A549 (cell line): ENCODE results near the gene UACA. TPM values are rescaled to one million over a fixed set of nuclear protein-coding genes. Genes with fewer than 3 reads are reported as not detected.

Experiments
- ATAC-seq, 2 experiments: fragments of 200-7000 bp in 1 of 2; fragments of >200 bp in 1 of 2; cut with Nextera tagmentation in 1 of 2; cut with Tn5 transposase in 1 of 2; 3 replicates each; pipeline versions ENCODE4 v1.8.0 to v1.9.1; 2018 to 2020; ENCODE audit warnings: mild to moderate bottlenecking in 1 of 2, moderate library complexity in 1 of 2
- CTCF ChIA-PET: fragments of 300-600 bp; sonication (Branson Sonifier 250); formaldehyde crosslinking; extraction: SDS; loops from one replicate; lab custom pipeline; 2021; ENCODE audit warnings: antibody characterized with exemption, inconsistent platforms; lab: Yijun Ruan, JAX
- POLR2A ChIA-PET: fragments of 350-600 bp; formaldehyde crosslinking; extraction: SDS; loops from one replicate; lab custom pipeline; 2021; ENCODE audit warnings: antibody characterized with exemption, inconsistent platforms; lab: Yijun Ruan, JAX
- DNase-seq, 2 experiments: peaks; one replicate each; pipeline versions ENCODE4 v3.0.0 to v3.0.0-alpha.2; 2011 to 2016; ENCODE audit warnings: low read depth in 1 of 2, low spot score in 1 of 2
- FAIRE-seq: peaks from 2 replicates; lab custom pipeline; 2011; peaks lifted over from hg19 to GRCh38; lab: Jason Lieb, UNC
- H3K27ac ChIP-seq, 2 experiments: fragments of >200 bp; sonication (Bioruptor Twin); formaldehyde crosslinking; 3 replicates each; pipeline ENCODE4 v1.5.1; 2016 to 2017
- H3K4me1 ChIP-seq: fragments of >200 bp; sonication (Bioruptor Twin); formaldehyde crosslinking; 3 replicates; pipeline ENCODE4 v1.6.1; 2016
- H3K4me2 ChIP-seq: fragments of >200 bp; sonication (Bioruptor Twin); formaldehyde crosslinking; 3 replicates; pipeline ENCODE4 v1.6.1; 2016
- H3K4me3 ChIP-seq: fragments of >200 bp; sonication (Bioruptor Twin); formaldehyde crosslinking; 3 replicates; pipeline ENCODE4 v1.5.1; 2016
- H3K9me3 ChIP-seq: fragments of >200 bp; sonication (Bioruptor Twin); formaldehyde crosslinking; 3 replicates; pipeline ENCODE4 v1.6.1; 2016
- BHLHE40 ChIP-seq: IDR thresholded peaks from 2 replicates; pipeline ENCODE4 v1.6.1; 2012; ENCODE audit warnings: low read depth, low read length, inconsistent platforms
- CEBPB ChIP-seq, 2 experiments: fragments of >200 bp in 1 of 2; sonication (Bioruptor Twin) in 1 of 2; formaldehyde crosslinking in 1 of 2; IDR thresholded peaks; 2 replicates each; pipeline ENCODE4 v1.6.1; 2012 to 2016
- CHD4 ChIP-seq: fragments of 200-600 bp; sonication (generic); IDR thresholded peaks from 2 replicates; pipeline ENCODE4 v1.6.1; 2016; ENCODE audit warnings: antibody characterized with exemption, mild to moderate bottlenecking, borderline replicate concordance
- EHF ChIP-seq: fragments of 250-450 bp; sonication (Bioruptor Pico); IDR thresholded peaks from 2 replicates; pipeline ENCODE4 v1.5.0; 2020; ENCODE audit warnings: mild to moderate bottlenecking
- ELK1 ChIP-seq: fragments of 150-350 bp; IDR thresholded peaks from 2 replicates; pipeline ENCODE4 v1.6.1; 2014; ENCODE audit warnings: low read depth, mild to moderate bottlenecking, low read length
- FOSL2 ChIP-seq, 2 experiments: fragments of 450-650 bp in 1 of 2; fragments of >200 bp in 1 of 2; sonication (Bioruptor Twin) in 1 of 2; formaldehyde crosslinking; IDR thresholded peaks; 2 replicates each; pipeline versions ENCODE4 v1.5.0 to v1.6.1; 2016 to 2020; ENCODE audit warnings: mild to moderate bottlenecking in 1 of 2, moderate library complexity in 1 of 2
- FOXS1 ChIP-seq: fragments of 250-450 bp; sonication (Bioruptor Pico); IDR thresholded peaks from 2 replicates; pipeline ENCODE4 v1.5.0; 2020; ENCODE audit warnings: mild to moderate bottlenecking, moderate library complexity
- GATA3 ChIP-seq: IDR thresholded peaks from 2 replicates; pipeline ENCODE4 v1.6.1; 2012; ENCODE audit warnings: borderline replicate concordance
- HEYL ChIP-seq: fragments of 250-450 bp; sonication (Bioruptor Pico); IDR thresholded peaks from 2 replicates; pipeline ENCODE4 v1.8.0; 2021; ENCODE audit warnings: mild to moderate bottlenecking, moderate library complexity
- HMGXB4 ChIP-seq: fragments of 250-450 bp; sonication (Bioruptor Pico); IDR thresholded peaks from 2 replicates; pipeline ENCODE4 v1.5.0; 2021; ENCODE audit warnings: mild to moderate bottlenecking, moderate library complexity, borderline replicate concordance
- HOXA7 ChIP-seq: fragments of 250-450 bp; sonication (Bioruptor Pico); IDR thresholded peaks from 2 replicates; pipeline ENCODE4 v1.5.0; 2020; ENCODE audit warnings: mild to moderate bottlenecking, moderate library complexity
- HOXB13 ChIP-seq: fragments of 250-450 bp; sonication (Bioruptor Pico); IDR thresholded peaks from 2 replicates; pipeline ENCODE4 v1.5.0; 2020; ENCODE audit warnings: low read depth, mild to moderate bottlenecking, moderate library complexity
- HOXB5 ChIP-seq: fragments of 250-450 bp; sonication (Bioruptor Pico); IDR thresholded peaks from 2 replicates; pipeline ENCODE4 v1.5.0; 2020; ENCODE audit warnings: mild to moderate bottlenecking, moderate library complexity
- JUNB ChIP-seq: fragments of >200 bp; sonication (Bioruptor Twin); formaldehyde crosslinking; IDR thresholded peaks from 2 replicates; pipeline ENCODE4 v1.6.1; 2016
- MAFK ChIP-seq: fragments of 450-650 bp; IDR thresholded peaks from 2 replicates; pipeline ENCODE4 v1.6.1; 2014; ENCODE audit not compliant: partially characterized antibody
- MAZ ChIP-seq: fragments of 150-350 bp; IDR thresholded peaks from 2 replicates; pipeline ENCODE4 v1.6.1; 2014; ENCODE audit warnings: antibody characterized with exemption, low read depth, low read length, borderline replicate concordance
- POLR2A ChIP-seq: IDR thresholded peaks from 2 replicates; pipeline ENCODE4 v1.6.1; 2012; ENCODE audit warnings: mild to moderate bottlenecking, low read length
- RFX5 ChIP-seq: fragments of 450-650 bp; IDR thresholded peaks from 2 replicates; pipeline ENCODE4 v1.7.1; 2014; ENCODE audit warnings: antibody characterized with exemption, mild to moderate bottlenecking, moderate library complexity
- RNF2 ChIP-seq: fragments of 200-600 bp; sonication (generic); IDR thresholded peaks from 2 replicates; pipeline ENCODE4 v1.6.1; 2016; ENCODE audit warnings: low read depth, mild to moderate bottlenecking, antibody characterized with exemption, moderate library complexity, borderline replicate concordance
- SREBF2 ChIP-seq: fragments of 450-650 bp; IDR thresholded peaks from 2 replicates; pipeline ENCODE4 v1.6.1; 2014; ENCODE audit warnings: mild to moderate bottlenecking, moderate library complexity
- TFCP2L1 ChIP-seq: fragments of 250-450 bp; sonication (Bioruptor Pico); IDR thresholded peaks from 2 replicates; pipeline ENCODE4 v1.5.0; 2021; ENCODE audit warnings: mild to moderate bottlenecking
- ZNF302 ChIP-seq: fragments of 250-450 bp; sonication (Bioruptor Pico); IDR thresholded peaks from 2 replicates; pipeline ENCODE4 v1.9.0; 2021; ENCODE audit warnings: inconsistent platforms, mild to moderate bottlenecking, moderate library complexity
- ZSCAN20 ChIP-seq: fragments of 250-450 bp; sonication (Bioruptor Pico); IDR thresholded peaks from 2 replicates; pipeline ENCODE4 v1.8.0; 2022; ENCODE audit warnings: mild to moderate bottlenecking, moderate library complexity
- WGBS: methylation state at CpG from one replicate; pipeline ENCODE4 v1.1.6; 2017; ENCODE audit errors: missing lambda C conversion rate; 5-methylcytosine and 5-hydroxymethylcytosine counted together
- polyA plus RNA-seq, 4 experiments: library from polyadenylated mRNA; depleted of rRNA in 3 of 4; stranded (reverse); fragments of >200 nt; fragmentation: RNase III in 1 of 4; extraction: RNeasy Plus Mini Kit Qiagen cat#74134 plus additional on column Dnase treatment in 1 of 4; gene quantifications; 2 replicates in 3 of 4; 3 replicates in 1 of 4; pipeline ENCODE4 v1.2.3, GENCODE V29; 2011 to 2017
- TF ChIP-seq, protein P1 (sequence below): IDR thresholded peaks from 2 replicates; pipeline ENCODE4 v1.6.1; 2012
- TF ChIP-seq, protein P2 (sequence below): fragments of >200 bp; sonication (Bioruptor Twin); formaldehyde crosslinking; IDR thresholded peaks from 3 replicates; pipeline ENCODE4 v1.5.1; 2016
- TF ChIP-seq, protein P3 (sequence below): fragments of 250-450 bp; sonication (Bioruptor Pico); IDR thresholded peaks from 2 replicates; pipeline ENCODE4 v1.5.0; 2020; ENCODE audit warnings: low read depth, mild to moderate bottlenecking, moderate library complexity

Gene UACA
- polyA plus RNA-seq, 2 of the 4 experiments (the other 2 are of a cell fraction) = 31.9 to 80.4 TPM

GRCh38 chr15:70614221-70614620 is 149.1 kb downstream of the UACA start:
- FAIRE-seq (no peak), ATAC-seq (no peak), DNase-seq (no peak)
- H3K9me3 ChIP-seq = no peaks in the 10 kb centered on the region
- no peak overlapping the region for H3K4me2 ChIP-seq
- ChIA-PET POLR2A (no interaction called here), CTCF (interaction anchor here (1.0 kb wide), 1 partner anchor 9 kb away, joined by 3 read pairs; no protein-coding TSS in a partner anchor)
- TF ChIP-seq FOXS1 (CRISPR knock-in tag) = no peak
- no peak for TF ChIP-seq RFX5
- TF ChIP-seq BHLHE40 = no peak
- TF ChIP-seq HMGXB4 (CRISPR knock-in tag) = no peak
- no peak for TF ChIP-seq FOSL2 (IDR thresholded peaks at IDR 0.05)
- no peak for TF ChIP-seq FOSL2 (CRISPR knock-in tag; IDR thresholded peaks at IDR 0.05)
- no peak for TF ChIP-seq GATA3
- TF ChIP-seq, protein P1, sequence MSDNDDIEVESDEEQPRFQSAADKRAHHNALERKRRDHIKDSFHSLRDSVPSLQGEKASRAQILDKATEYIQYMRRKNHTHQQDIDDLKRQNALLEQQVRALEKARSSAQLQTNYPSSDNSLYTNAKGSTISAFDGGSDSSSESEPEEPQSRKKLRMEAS = no peak
- TF ChIP-seq MAFK = no peak
- TF ChIP-seq, protein P2, sequence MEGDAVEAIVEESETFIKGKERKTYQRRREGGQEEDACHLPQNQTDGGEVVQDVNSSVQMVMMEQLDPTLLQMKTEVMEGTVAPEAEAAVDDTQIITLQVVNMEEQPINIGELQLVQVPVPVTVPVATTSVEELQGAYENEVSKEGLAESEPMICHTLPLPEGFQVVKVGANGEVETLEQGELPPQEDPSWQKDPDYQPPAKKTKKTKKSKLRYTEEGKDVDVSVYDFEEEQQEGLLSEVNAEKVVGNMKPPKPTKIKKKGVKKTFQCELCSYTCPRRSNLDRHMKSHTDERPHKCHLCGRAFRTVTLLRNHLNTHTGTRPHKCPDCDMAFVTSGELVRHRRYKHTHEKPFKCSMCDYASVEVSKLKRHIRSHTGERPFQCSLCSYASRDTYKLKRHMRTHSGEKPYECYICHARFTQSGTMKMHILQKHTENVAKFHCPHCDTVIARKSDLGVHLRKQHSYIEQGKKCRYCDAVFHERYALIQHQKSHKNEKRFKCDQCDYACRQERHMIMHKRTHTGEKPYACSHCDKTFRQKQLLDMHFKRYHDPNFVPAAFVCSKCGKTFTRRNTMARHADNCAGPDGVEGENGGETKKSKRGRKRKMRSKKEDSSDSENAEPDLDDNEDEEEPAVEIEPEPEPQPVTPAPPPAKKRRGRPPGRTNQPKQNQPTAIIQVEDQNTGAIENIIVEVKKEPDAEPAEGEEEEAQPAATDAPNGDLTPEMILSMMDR = no peak
- no peak for TF ChIP-seq MAZ
- no peak for TF ChIP-seq CEBPB (IDR thresholded peaks at IDR 0.05)
- TF ChIP-seq EHF (CRISPR knock-in tag) = no peak
- no peak for TF ChIP-seq HOXA7 (CRISPR knock-in tag)
- TF ChIP-seq JUNB = no peak
- TF ChIP-seq POLR2A = no peak
- TF ChIP-seq ZNF302 (CRISPR knock-in tag) = no peak
- peaks cover 20% of the 10 kb centered on the region for H3K4me1 ChIP-seq
- H3K27ac ChIP-seq = no peak overlapping the region
- no peak overlapping the region for H3K4me3 ChIP-seq
- 90% methylated on average over 3 of the region's 3 CpGs for WGBS

- CTCF ChIA-PET = interaction anchor here (0.6 to 1.2 kb wide), 2 partner anchors 23 to 1135 kb away, joined by 3 read pairs; no protein-coding TSS in a partner anchor
- ATAC-seq (no peak), FAIRE-seq (no peak), DNase-seq (no peak)
- POLR2A ChIA-PET = no interaction called here
- TF ChIP-seq RNF2 (no peak), HOXB5 (CRISPR knock-in tag) (no peak), HEYL (CRISPR knock-in tag) (no peak), ZSCAN20 (CRISPR knock-in tag) (no peak), TFCP2L1 (CRISPR knock-in tag) (no peak), HOXA7 (CRISPR knock-in tag) (no peak), HOXB13 (CRISPR knock-in tag) (no peak), CEBPB (IDR thresholded peaks at IDR 0.05) (no peak), SREBF2 (no peak), POLR2A (no peak), ELK1 (no peak), CHD4 (no peak)
- TF ChIP-seq, protein P3, sequence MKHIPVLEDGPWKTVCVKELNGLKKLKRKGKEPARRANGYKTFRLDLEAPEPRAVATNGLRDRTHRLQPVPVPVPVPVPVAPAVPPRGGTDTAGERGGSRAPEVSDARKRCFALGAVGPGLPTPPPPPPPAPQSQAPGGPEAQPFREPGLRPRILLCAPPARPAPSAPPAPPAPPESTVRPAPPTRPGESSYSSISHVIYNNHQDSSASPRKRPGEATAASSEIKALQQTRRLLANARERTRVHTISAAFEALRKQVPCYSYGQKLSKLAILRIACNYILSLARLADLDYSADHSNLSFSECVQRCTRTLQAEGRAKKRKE = no peak
- peaks cover 16% of the 10 kb centered on the region for H3K4me1 ChIP-seq
- H3K4me2 ChIP-seq = no peak overlapping the region
- H3K9me3 ChIP-seq = no peaks in the 10 kb centered on the region
- H3K4me3 ChIP-seq = no peak overlapping the region
- H3K27ac ChIP-seq = no peak overlapping the region
- WGBS = 95% methylated on average over 2 of the region's 2 CpGs
These were observed 150.1 kb downstream of the UACA start for GRCh38 chr15:70613271-70613670.
